ENCODE data around the gene DYNLT1. TPM values are rescaled to one million over a fixed set of nuclear protein-coding genes. Genes with fewer than 3 reads are reported as not detected.

DYNLT1 gene
- 104 and 150 TPM in 2 replicates for total RNA-seq

GRCh38 chr6:158644231-158645063 lies at the start of gene DYNLT1:
Gene DYNLT1, minus strand, starts transcription at chr6:158644743. Its CDS starts 35 bp downstream, at chr6:158644708.

GRCh38 chr6:158649289-158650143 lies 5.0 kb upstream of the DYNLT1 start, which contains the start of gene SYTL3:
Gene SYTL3, plus strand, starts transcription at chr6:158650054. Its CDS starts 13,215 bp downstream, at chr6:158663269.

Other genes starting within 250 kb of the DYNLT1 start
- 22.0 and 23.5 TPM in 2 replicates for gene TMEM181, start 84.7 kb downstream of the DYNLT1 start, total RNA-seq
- gene SYTL3, start 5.3 kb upstream of the DYNLT1 start, total RNA-seq, result 0.58 and 1.6 TPM in 2 replicates
- 14.0 and 46.0 TPM in 2 replicates for gene EZR, start 174.6 kb upstream of the DYNLT1 start, total RNA-seq

Measured in pericardium fibroblast (primary cell).